Fibroblast of lung (primary cell): Measurements from ENCODE around the gene ESPN. TPM values are rescaled to one million over a fixed set of nuclear protein-coding genes. Genes with fewer than 3 reads are reported as not detected.

Experiments
- DNase-seq, 2 donors: peaks; one replicate each; pipeline versions ENCODE4 v3.0.0 to v3.0.0-alpha.2; 2010; ENCODE audit warnings: low read depth in 2 of 2
- H2AFZ ChIP-seq: 2 replicates; pipeline ENCODE4 v1.5.1; 2012; ENCODE audit warnings: low read length, control low read depth, inconsistent platforms
- H3K27ac ChIP-seq: 2 replicates; pipeline ENCODE4 v1.5.1; 2011; ENCODE audit warnings: low read length, control low read depth; ENCODE audit not compliant: insufficient read depth
- H3K27me3 ChIP-seq: 2 replicates; pipeline ENCODE4 v1.5.1; 2011; ENCODE audit warnings: mild to moderate bottlenecking, low read length; ENCODE audit not compliant: control insufficient read depth, insufficient read depth
- H3K36me3 ChIP-seq: 2 replicates; pipeline ENCODE4 v1.5.1; 2011; ENCODE audit warnings: low read length; ENCODE audit not compliant: control insufficient read depth, insufficient read depth
- H3K4me1 ChIP-seq: 2 replicates; pipeline ENCODE4 v1.5.1; 2011; ENCODE audit warnings: low read length; ENCODE audit not compliant: control insufficient read depth, insufficient read depth; ENCODE audit errors: extremely low read depth
- H3K4me2 ChIP-seq: 2 replicates; pipeline ENCODE4 v1.5.1; 2011; ENCODE audit warnings: low read length, control low read depth; ENCODE audit not compliant: insufficient read depth; ENCODE audit errors: extremely low read depth
- H3K4me3 ChIP-seq, 4 experiments: fragments of 200-600 bp in 1 of 4; sonication (generic) in 1 of 4; replicated peaks in 1 of 4; 2 replicates each; pipeline ENCODE4 v1.5.1; 2011 to 2016; ENCODE audit warnings: low read length in 4 of 4, low read depth in 3 of 4, mild to moderate bottlenecking in 3 of 4, control low read depth in 2 of 4, inconsistent platforms in 1 of 4, mixed read lengths in 1 of 4; ENCODE audit not compliant: insufficient read depth in 1 of 4; ENCODE audit errors: control extremely low read depth in 1 of 4
- H3K79me2 ChIP-seq: 2 replicates; pipeline ENCODE4 v1.5.1; 2012; ENCODE audit warnings: mild to moderate bottlenecking, low read length, inconsistent platforms; ENCODE audit not compliant: control insufficient read depth, insufficient read depth
- H3K9ac ChIP-seq: 2 replicates; pipeline ENCODE4 v1.5.1; 2011; ENCODE audit warnings: mild to moderate bottlenecking, low read length, control low read depth; ENCODE audit not compliant: insufficient read depth
- H3K9me3 ChIP-seq: 2 replicates; pipeline ENCODE4 v1.5.1; 2012; ENCODE audit warnings: low read depth, low read length; ENCODE audit not compliant: control insufficient read depth, insufficient read depth
- H4K20me1 ChIP-seq: 2 replicates; pipeline ENCODE4 v1.5.1; 2011; ENCODE audit warnings: low read length; ENCODE audit not compliant: control insufficient read depth, insufficient read depth; ENCODE audit errors: extremely low read depth
- CTCF ChIP-seq, 2 donors: IDR thresholded peaks in 1 of 2; conservative IDR thresholded peaks in 1 of 2; 1 replicate in 1 of 2; 2 replicates in 1 of 2; pipeline ENCODE4 v1.5.1; 2011 to 2012; ENCODE audit warnings: low read length in 2 of 2, control low read depth in 1 of 2, inconsistent platforms in 1 of 2, low read depth in 1 of 2, mild to moderate bottlenecking in 1 of 2
- EZH2 ChIP-seq: IDR thresholded peaks from 2 replicates; pipeline ENCODE4 v1.5.1; 2012; ENCODE audit warnings: low read length, control low read depth, mild to moderate bottlenecking; ENCODE audit errors: missing control alignments
- polyA plus RNA-seq, 2 donors: library from polyadenylated mRNA; depleted of rRNA in 1 of 2; stranded (reverse) in 1 of 2; unstranded in 1 of 2; fragments of >200 nt; gene quantifications; 2 replicates each; pipeline ENCODE4 v1.2.1, GENCODE V29; 2011 to 2012; ENCODE audit warnings: missing spikeins in 1 of 2
- total RNA-seq: library from RNA; depleted of rRNA; stranded (reverse); fragments of >200 nt; gene quantifications from 2 replicates; pipeline ENCODE4 v1.2.1, GENCODE V29; 2014

Gene ESPN
- total and polyA plus RNA-seq, 2 donors (not counting 1 experiment from before 2014, with no cell fraction given) = not detected

GRCh38 chr1:6509919-6510291, 85.3 kb downstream of the ESPN start:
- DNase-seq = no peak

GRCh38 chr1:6510493-6510892, 85.9 kb downstream of the ESPN start:
- TF ChIP-seq EZH2 (no peak), CTCF (conservative IDR thresholded peaks at IDR 0.05 in 1 of 2, IDR thresholded peaks at IDR 0.05 in 1 of 2; ENCODE audit: low read depth in 1 of 2, low read length in 2 of 2) (no peak)
- no peak overlapping the region for H3K4me2 ChIP-seq
- H3K9ac ChIP-seq = no peak overlapping the region
- no peaks in the 10 kb centered on the region for H4K20me1 ChIP-seq
- H3K27me3 ChIP-seq = no peaks in the 10 kb centered on the region
- H3K4me3 ChIP-seq = no peak overlapping the region
- no peak overlapping the region for H2AFZ ChIP-seq
- H3K27ac ChIP-seq = no peak overlapping the region
- H3K9me3 ChIP-seq = no peaks in the 10 kb centered on the region
- H3K36me3 ChIP-seq = no peaks in the 10 kb centered on the region
- DNase-seq = no peak
- H3K79me2 ChIP-seq = no peaks in the 10 kb centered on the region
- no peaks in the 10 kb centered on the region for H3K4me1 ChIP-seq

More at GRCh38 chr1:6509919-6510291, 85.3 kb downstream of the ESPN start:
- no peak overlapping the region for H3K27ac ChIP-seq
- no peak overlapping the region for H3K4me3 ChIP-seq
- no peak overlapping the region for H2AFZ ChIP-seq
- no peaks in the 10 kb centered on the region for H3K79me2 ChIP-seq
- H3K27me3 ChIP-seq = no peaks in the 10 kb centered on the region
- no peak overlapping the region for H3K4me2 ChIP-seq
- no peaks in the 10 kb centered on the region for H3K36me3 ChIP-seq
- H3K9me3 ChIP-seq = no peaks in the 10 kb centered on the region
- H4K20me1 ChIP-seq = no peaks in the 10 kb centered on the region
- no peaks in the 10 kb centered on the region for H3K4me1 ChIP-seq
- H3K9ac ChIP-seq = no peak overlapping the region
- TF ChIP-seq EZH2 = no peak
- TF ChIP-seq CTCF (conservative IDR thresholded peaks at IDR 0.05 in 1 of 2, IDR thresholded peaks at IDR 0.05 in 1 of 2; ENCODE audit: low read depth in 1 of 2, low read length in 2 of 2) = no peak

Other genes with a start within 250 kb of the ESPN start
- gene CHD5, start 244.5 kb upstream of the ESPN start, total RNA-seq = under 0.01 TPM in 2 replicates
- 0.01 and 0.02 TPM in 2 replicates for gene CHD5, start 244.5 kb upstream of the ESPN start, polyA plus RNA-seq
- 159 and 227 TPM in 2 replicates for gene RPL22, start 225.2 kb upstream of the ESPN start, total RNA-seq
- 300 and 369 TPM in 2 replicates for gene RPL22, start 225.2 kb upstream of the ESPN start, polyA plus RNA-seq
- 9.2 and 17.2 TPM in 2 replicates for gene RNF207, start 218.7 kb upstream of the ESPN start, total RNA-seq
- gene RNF207, start 218.7 kb upstream of the ESPN start, polyA plus RNA-seq = 2.0 and 2.6 TPM in 2 replicates
- gene ICMT, start 188.8 kb upstream of the ESPN start, total RNA-seq = 62.4 and 95.1 TPM in 2 replicates
- gene ICMT, start 188.8 kb upstream of the ESPN start, polyA plus RNA-seq = 91.1 and 95.8 TPM in 2 replicates
- gene HES3, start 180.6 kb upstream of the ESPN start, total RNA-seq = not detected in 2 replicates
- not detected in 2 replicates for gene HES3, start 180.6 kb upstream of the ESPN start, polyA plus RNA-seq
- 8.9 and 13.4 TPM in 2 replicates for gene GPR153, start 163.7 kb upstream of the ESPN start, total RNA-seq
- 4.0 and 8.5 TPM in 2 replicates for gene GPR153, start 163.7 kb upstream of the ESPN start, polyA plus RNA-seq
- gene ACOT7, start 31.0 kb upstream of the ESPN start, total RNA-seq = 22.3 and 58.0 TPM in 2 replicates
- 50.7 and 141 TPM in 2 replicates for gene ACOT7, start 31.0 kb upstream of the ESPN start, polyA plus RNA-seq
- 0.26 and 0.50 TPM in 2 replicates for gene HES2, start 4.9 kb upstream of the ESPN start, total RNA-seq
- gene HES2, start 4.9 kb upstream of the ESPN start, polyA plus RNA-seq = 0.02 TPM in 1 of 2 replicates, not detected in the other
- 0.51 and 1.5 TPM in 2 replicates for gene TNFRSF25, start 41.4 kb downstream of the ESPN start, total RNA-seq
- 0.24 and 0.37 TPM in 2 replicates for gene TNFRSF25, start 41.4 kb downstream of the ESPN start, polyA plus RNA-seq
- 1.3 and 3.3 TPM in 2 replicates for gene PLEKHG5, start 66.9 kb downstream of the ESPN start, total RNA-seq
- 0.42 and 0.79 TPM in 2 replicates for gene PLEKHG5, start 66.9 kb downstream of the ESPN start, polyA plus RNA-seq
- gene NOL9, start 129.7 kb downstream of the ESPN start, total RNA-seq = 17.5 and 18.7 TPM in 2 replicates
- gene NOL9, start 129.7 kb downstream of the ESPN start, polyA plus RNA-seq = 19.0 and 24.2 TPM in 2 replicates
- gene TAS1R1, start 130.5 kb downstream of the ESPN start, total RNA-seq = under 0.01 and 0.17 TPM in 2 replicates
- gene TAS1R1, start 130.5 kb downstream of the ESPN start, polyA plus RNA-seq = 0.05 and 0.10 TPM in 2 replicates
- 15.4 and 16.0 TPM in 2 replicates for gene ZBTB48, start 155.2 kb downstream of the ESPN start, total RNA-seq
- 4.9 and 5.7 TPM in 2 replicates for gene ZBTB48, start 155.2 kb downstream of the ESPN start, polyA plus RNA-seq
- 39.3 and 44.9 TPM in 2 replicates for gene KLHL21, start 178.1 kb downstream of the ESPN start, total RNA-seq
- gene KLHL21, start 178.1 kb downstream of the ESPN start, polyA plus RNA-seq = 11.7 and 12.8 TPM in 2 replicates
- 12.3 and 13.7 TPM in 2 replicates for gene PHF13, start 189.0 kb downstream of the ESPN start, total RNA-seq
- 10.0 and 12.1 TPM in 2 replicates for gene PHF13, start 189.0 kb downstream of the ESPN start, polyA plus RNA-seq
- gene THAP3, start 200.1 kb downstream of the ESPN start, total RNA-seq = 34.4 and 35.5 TPM in 2 replicates
- 5.3 and 6.5 TPM in 2 replicates for gene THAP3, start 200.1 kb downstream of the ESPN start, polyA plus RNA-seq